IMR-90 (cell line): Measurements from ENCODE around the gene RHOU. TPM values are rescaled to one million over a fixed set of nuclear protein-coding genes. Genes with fewer than 3 reads are reported as not detected.

ENCODE experiments used
- ATAC-seq: fragments of 200-7000 bp; cut with Tn5 transposase; 2 replicates; pipeline ENCODE4 v1.9.1; 2020; ENCODE audit warnings: low read depth, mild to moderate bottlenecking, moderate library complexity
- BruUV-seq: library from RNA; stranded (reverse); fragments of 400-500 nt; replicated peaks from 2 replicates; lab custom pipeline; 2021; lab: Mats Ljungman, UMichigan
- CTCF ChIA-PET: fragments of 300-600 bp; formaldehyde crosslinking; extraction: SDS; loops from one replicate; lab custom pipeline; 2021; ENCODE audit warnings: antibody characterized with exemption; lab: Yijun Ruan, JAX
- POLR2A ChIA-PET: fragments of 300-600 bp; sonication (Branson Sonifier 250); formaldehyde crosslinking; loops from one replicate; lab custom pipeline; 2022; ENCODE audit warnings: antibody characterized with exemption; ENCODE audit not compliant: unreplicated experiment; lab: Charles Lee
- DNase-seq: peaks from one replicate; pipeline ENCODE4 v3.0.0; 2013
- H2AFZ ChIP-seq: replicated peaks from 2 replicates; pipeline ENCODE3; 2013; ENCODE audit warnings: low read length, mild to moderate bottlenecking; ENCODE audit not compliant: poor library complexity
- H2AK5ac ChIP-seq: 2 replicates; pipeline ENCODE4 v1.6.1; 2013; ENCODE audit warnings: low read depth, low read length, inconsistent platforms
- H2AK9ac ChIP-seq: replicated peaks from 2 replicates; pipeline ENCODE3; 2013; ENCODE audit warnings: mild to moderate bottlenecking, low read depth, low read length, moderate library complexity; ENCODE audit not compliant: poor library complexity
- H2BK120ac ChIP-seq: 2 replicates; pipeline ENCODE4 v1.6.1; 2013; ENCODE audit warnings: low read depth, low read length, inconsistent platforms
- H2BK15ac ChIP-seq: 3 replicates; pipeline ENCODE4 v1.6.1; 2013; ENCODE audit warnings: low read depth, low read length, inconsistent platforms
- H2BK20ac ChIP-seq: 2 replicates; pipeline ENCODE4 v1.6.1; 2013; ENCODE audit warnings: low read depth, mild to moderate bottlenecking, inconsistent platforms, low read length, moderate library complexity
- H2BK5ac ChIP-seq: 2 replicates; pipeline ENCODE4 v1.6.1; 2013; ENCODE audit warnings: mild to moderate bottlenecking, low read depth, low read length, inconsistent platforms; ENCODE audit not compliant: poor library complexity, severe bottlenecking
- H3K14ac ChIP-seq: replicated peaks from 2 replicates; pipeline ENCODE4 v1.6.1; 2013; ENCODE audit warnings: low read depth, low read length, inconsistent platforms
- H3K18ac ChIP-seq: 2 replicates; pipeline ENCODE4 v1.6.1; 2013; ENCODE audit warnings: low read depth, low read length, control low read depth
- H3K23ac ChIP-seq: 2 replicates; pipeline ENCODE4 v1.6.1; 2013; ENCODE audit warnings: low read depth, low read length, inconsistent platforms
- H3K27ac ChIP-seq: 2 replicates; pipeline ENCODE4 v1.5.1; 2013; ENCODE audit warnings: mild to moderate bottlenecking, control low read depth, low read length; ENCODE audit not compliant: insufficient read depth
- H3K27me3 ChIP-seq: 2 replicates; pipeline ENCODE4 v1.6.1; 2013; ENCODE audit warnings: low read length; ENCODE audit not compliant: control insufficient read depth, insufficient read depth
- H3K36me3 ChIP-seq: 2 replicates; pipeline ENCODE4 v1.6.1; 2013; ENCODE audit warnings: low read length, mixed read lengths; ENCODE audit not compliant: control insufficient read depth, insufficient read depth
- H3K4ac ChIP-seq: 2 replicates; pipeline ENCODE4 v1.6.1; 2013; ENCODE audit warnings: low read depth, low read length, inconsistent platforms
- H3K4me1 ChIP-seq: 2 replicates; pipeline ENCODE4 v1.6.1; 2013; ENCODE audit warnings: low read length, mixed read lengths; ENCODE audit not compliant: control insufficient read depth, insufficient read depth
- H3K4me2 ChIP-seq: 2 replicates; pipeline ENCODE4 v1.6.1; 2013; ENCODE audit warnings: low read depth, mild to moderate bottlenecking, control low read depth, low read length, moderate library complexity
- H3K4me3 ChIP-seq: 2 replicates; pipeline ENCODE4 v1.5.1; 2013; ENCODE audit warnings: low read depth, mild to moderate bottlenecking, control low read depth, low read length, moderate library complexity; ENCODE audit not compliant: insufficient read depth
- H3K56ac ChIP-seq: 2 replicates; pipeline ENCODE4 v1.6.1; 2013; ENCODE audit warnings: low read length, inconsistent platforms; ENCODE audit not compliant: insufficient read depth; ENCODE audit errors: extremely low read depth
- H3K79me1 ChIP-seq, 2 experiments: 2 replicates each; pipeline ENCODE4 v1.6.1; 2013; ENCODE audit warnings: low read length in 2 of 2, inconsistent platforms in 1 of 2, low read depth in 1 of 2
- H3K9ac ChIP-seq: 2 replicates; pipeline ENCODE4 v1.6.1; 2013; ENCODE audit warnings: low read depth, low read length, control low read depth
- H3K9me1 ChIP-seq: 2 replicates; pipeline ENCODE4 v1.6.1; 2013; ENCODE audit warnings: low read length, inconsistent platforms; ENCODE audit not compliant: insufficient read depth
- H3K9me3 ChIP-seq: 2 replicates; pipeline ENCODE4 v1.6.1; 2013; ENCODE audit warnings: low read length; ENCODE audit not compliant: control insufficient read depth, insufficient read depth
- H4K20me1 ChIP-seq: 2 replicates; pipeline ENCODE4 v1.6.1; 2013; ENCODE audit warnings: low read length, inconsistent platforms; ENCODE audit not compliant: insufficient read depth
- H4K5ac ChIP-seq: 2 replicates; pipeline ENCODE4 v1.6.1; 2013; ENCODE audit warnings: mild to moderate bottlenecking, low read depth, low read length, control low read depth
- H4K8ac ChIP-seq, 2 experiments: 2 replicates each; pipeline ENCODE4 v1.6.1; 2013; ENCODE audit warnings: low read depth in 2 of 2, low read length in 2 of 2, control low read depth in 1 of 2, inconsistent platforms in 1 of 2
- H4K91ac ChIP-seq: 2 replicates; pipeline ENCODE4 v1.6.1; 2013; ENCODE audit warnings: low read depth, low read length, inconsistent platforms; ENCODE audit not compliant: insufficient read depth
- BHLHE40 ChIP-seq: fragments of 150-350 bp; IDR thresholded peaks from 2 replicates; pipeline ENCODE4 v1.6.1; 2016; ENCODE audit warnings: mild to moderate bottlenecking, low read depth, low read length
- CEBPB ChIP-seq: IDR thresholded peaks from 2 replicates; pipeline ENCODE4 v1.6.1; 2012; ENCODE audit warnings: low read depth, low read length, improper control_type of control experiment
- CHD1 ChIP-seq: IDR thresholded peaks from 2 replicates; pipeline ENCODE4 v1.6.1; 2012; ENCODE audit warnings: low read depth, low read length, improper control_type of control experiment
- CTCF ChIP-seq: conservative IDR thresholded peaks from 2 replicates; pipeline ENCODE4 v1.5.1; 2012; ENCODE audit warnings: mild to moderate bottlenecking, low read depth, low read length, improper control_type of control experiment
- FOS ChIP-seq: fragments of 150-350 bp; IDR thresholded peaks from 2 replicates; pipeline ENCODE4 v1.6.1; 2016; ENCODE audit warnings: low read depth, low read length
- MAFK ChIP-seq: IDR thresholded peaks from 2 replicates; pipeline ENCODE4 v1.6.1; 2012; ENCODE audit warnings: low read depth, low read length, improper control_type of control experiment
- MAZ ChIP-seq: IDR thresholded peaks from 2 replicates; pipeline ENCODE4 v1.6.1; 2012; ENCODE audit warnings: low read depth, mild to moderate bottlenecking, low read length, improper control_type of control experiment, moderate library complexity, borderline replicate concordance
- MXI1 ChIP-seq: IDR thresholded peaks from 2 replicates; pipeline ENCODE4 v1.6.1; 2012; ENCODE audit warnings: low read depth, mild to moderate bottlenecking, low read length, moderate library complexity, borderline replicate concordance
- NFE2L2 ChIP-seq: fragments of 150-350 bp; IDR thresholded peaks from 2 replicates; pipeline ENCODE4 v1.6.1; 2016; ENCODE audit warnings: low read depth, mild to moderate bottlenecking, low read length
- POLR2A ChIP-seq: IDR thresholded peaks from 2 replicates; pipeline ENCODE4 v1.6.1; 2012; ENCODE audit warnings: mild to moderate bottlenecking, low read depth, low read length
- RAD21 ChIP-seq: IDR thresholded peaks from 2 replicates; pipeline ENCODE4 v1.6.1; 2012; ENCODE audit warnings: low read length, improper control_type of control experiment
- RCOR1 ChIP-seq: IDR thresholded peaks from 2 replicates; pipeline ENCODE4 v1.6.1; 2012; ENCODE audit warnings: mild to moderate bottlenecking, low read length, improper control_type of control experiment; ENCODE audit not compliant: insufficient replicate concordance
- RFX5 ChIP-seq: IDR thresholded peaks from 2 replicates; pipeline ENCODE4 v1.8.0; 2012; ENCODE audit warnings: low read depth, mild to moderate bottlenecking, low read length, moderate library complexity
- SMC3 ChIP-seq: fragments of 150-350 bp; IDR thresholded peaks from 2 replicates; pipeline ENCODE4 v1.6.1; 2016; ENCODE audit warnings: low read depth, mild to moderate bottlenecking, antibody characterized with exemption, low read length, moderate library complexity
- WGBS, 2 experiments: methylation state at CpG; one replicate each; pipeline versions ENCODE4 v1.1.5 to v1.1.7; 2013; ENCODE audit warnings: missing lambda C conversion rate in 2 of 2; ENCODE audit not compliant: insufficient read length in 1 of 2; ENCODE audit errors: extremely low coverage in 2 of 2; 5-methylcytosine and 5-hydroxymethylcytosine counted together
- dilution Hi-C: fragments of 300-500 bp; cut with HindIII; formaldehyde crosslinking; loops from one replicate; pipeline ENCODE4 v1.14.3; 2018; ENCODE audit warnings: low sequenced_read_pairs; ENCODE audit not compliant: unreplicated experiment
- in situ Hi-C: fragments of 300-500 bp; cut with MboI; formaldehyde crosslinking; loops from 3 replicates; pipeline ENCODE4 v1.14.3; 2019; ENCODE audit warnings: low sequenced_read_pairs, inconsistent platforms, mixed read lengths
- intact Hi-C: fragments of 100-400 bp; cut with micrococcal nuclease; formaldehyde crosslinking; loops from 2 replicates; pipeline ENCODE4 v1.10.0; 2022
- polyA plus RNA-seq, 3 experiments: library from polyadenylated mRNA; depleted of rRNA; stranded (reverse); fragments of >200 nt; gene quantifications; 2 replicates each; pipeline ENCODE4 v1.2.3, GENCODE V29; 2012; ENCODE audit warnings: low replicate concordance in 1 of 3
- total RNA-seq: library from RNA; depleted of rRNA; stranded (reverse); fragments of >200 nt; gene quantifications from 2 replicates; pipeline ENCODE4 v1.2.3, GENCODE V29; 2012
- TF ChIP-seq, protein P1 (sequence below): fragments of 150-350 bp; IDR thresholded peaks from 2 replicates; pipeline ENCODE4 v1.6.1; 2016; ENCODE audit warnings: low read depth, mild to moderate bottlenecking, low read length, moderate library complexity, borderline replicate concordance
- TF ChIP-seq, protein P2 (sequence below): fragments of 150-350 bp; IDR thresholded peaks from 2 replicates; pipeline ENCODE4 v1.6.1; 2017; ENCODE audit warnings: mild to moderate bottlenecking, antibody characterized with exemption, low read length, low read depth

The RHOU gene
- total and polyA plus RNA-seq, 2 of the 4 experiments (the other 2 are of a cell fraction): 0.44 to 0.72 TPM

DNA sequence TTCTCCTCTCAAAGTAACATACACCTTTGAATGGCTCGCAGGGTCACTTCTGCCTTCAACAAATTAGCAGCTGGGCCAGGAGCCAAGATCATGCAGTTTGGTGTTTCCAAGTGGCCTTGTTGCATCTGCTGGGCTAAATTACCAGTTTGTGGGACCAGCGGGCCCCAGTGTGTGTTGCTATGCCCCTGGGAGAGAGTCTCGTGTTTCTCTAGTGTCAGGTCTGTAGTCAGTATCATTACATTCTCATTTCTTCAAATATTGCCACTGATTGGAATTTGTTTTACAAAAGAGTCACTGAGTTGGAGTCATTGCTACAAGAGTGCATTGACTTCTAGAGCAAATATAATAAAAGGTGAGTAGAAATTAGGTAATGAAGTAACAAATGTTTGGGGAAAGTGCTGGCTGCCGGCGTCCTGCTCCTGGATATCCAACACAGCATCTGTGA is 35.5 kb downstream of the RHOU start:
- no CpG with 5 or more reads among the region's 5 CpGs for WGBS, 2 experiments
- Histone ChIP-seq H3K56ac (no peak overlapping the region), H4K20me1 (no peaks in the 10 kb centered on the region), H2AK9ac (no peak overlapping the region), H3K9ac (no peak overlapping the region), H3K9me3 (no peaks in the 10 kb centered on the region), H2BK5ac (no peak overlapping the region), H4K91ac (no peak overlapping the region), H3K4ac (no peak overlapping the region), H2BK15ac (no peak overlapping the region), H3K4me2 (no peak overlapping the region), H3K79me1 (no peaks in the 10 kb centered on the region), H3K9me1 (no peaks in the 10 kb centered on the region), H3K4me3 (no peak overlapping the region), H3K18ac (no peak overlapping the region), H2BK120ac (no peak overlapping the region), H2BK20ac (no peak overlapping the region), H3K36me3 (no peaks in the 10 kb centered on the region), H3K14ac (no peak overlapping the region), H4K5ac (no peak overlapping the region), H2AFZ (no peak overlapping the region), H3K27me3 (peaks cover 5% of the 10 kb centered on the region; the same call in 1 of the 2 replicates), H4K8ac (no peak overlapping the region), H3K23ac (no peak overlapping the region), H2AK5ac (no peak overlapping the region), H3K4me1 (no peaks in the 10 kb centered on the region), H3K27ac (no peak overlapping the region)
- in situ Hi-C loops: no loop called here
- dilution Hi-C loops: no loop called here
- TF ChIP-seq FOS (no peak), RAD21 (no peak), SMC3 (no peak), CTCF (no peak), NFE2L2 (no peak), MXI1 (no peak), MAFK (no peak), POLR2A (no peak), CEBPB (no peak), CHD1 (no peak), RCOR1 (no peak), BHLHE40 (no peak), RFX5 (no peak), MAZ (no peak)
- TF ChIP-seq, protein P1, sequence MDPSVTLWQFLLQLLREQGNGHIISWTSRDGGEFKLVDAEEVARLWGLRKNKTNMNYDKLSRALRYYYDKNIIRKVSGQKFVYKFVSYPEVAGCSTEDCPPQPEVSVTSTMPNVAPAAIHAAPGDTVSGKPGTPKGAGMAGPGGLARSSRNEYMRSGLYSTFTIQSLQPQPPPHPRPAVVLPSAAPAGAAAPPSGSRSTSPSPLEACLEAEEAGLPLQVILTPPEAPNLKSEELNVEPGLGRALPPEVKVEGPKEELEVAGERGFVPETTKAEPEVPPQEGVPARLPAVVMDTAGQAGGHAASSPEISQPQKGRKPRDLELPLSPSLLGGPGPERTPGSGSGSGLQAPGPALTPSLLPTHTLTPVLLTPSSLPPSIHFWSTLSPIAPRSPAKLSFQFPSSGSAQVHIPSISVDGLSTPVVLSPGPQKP: no peak
- TF ChIP-seq, protein P2, sequence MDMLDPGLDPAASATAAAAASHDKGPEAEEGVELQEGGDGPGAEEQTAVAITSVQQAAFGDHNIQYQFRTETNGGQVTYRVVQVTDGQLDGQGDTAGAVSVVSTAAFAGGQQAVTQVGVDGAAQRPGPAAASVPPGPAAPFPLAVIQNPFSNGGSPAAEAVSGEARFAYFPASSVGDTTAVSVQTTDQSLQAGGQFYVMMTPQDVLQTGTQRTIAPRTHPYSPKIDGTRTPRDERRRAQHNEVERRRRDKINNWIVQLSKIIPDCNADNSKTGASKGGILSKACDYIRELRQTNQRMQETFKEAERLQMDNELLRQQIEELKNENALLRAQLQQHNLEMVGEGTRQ: no peak
- intact Hi-C loops: no loop called here
- CTCF ChIA-PET: no interaction called here
- DNase-seq (no peak), ATAC-seq (no peak)
- POLR2A ChIA-PET: interaction anchor here (0.6 kb wide), 1 partner anchor 63 kb away, joined by 3 read pairs; no protein-coding TSS in a partner anchor
- BruUV-seq: no TSS peak
